B cell (primary cell): ENCODE measurements around the gene SATB1. TPM values are rescaled to one million over a fixed set of nuclear protein-coding genes. Genes with fewer than 3 reads are reported as not detected.
A peak's percentile ranks its signal among the peaks of the same experiment; 100 is the strongest.

Experiments used
- ATAC-seq: fragments of 200-7000 bp; cut with Tn5 transposase; one replicate; pipeline ENCODE4 v1.10.0; 2021; ENCODE audit warnings: low read depth, mild to moderate bottlenecking, moderate number of reproducible peaks, moderate library complexity
- CTCF ChIA-PET: fragments of 350-600 bp; sonication (Branson Sonifier 250); formaldehyde crosslinking; loops from one replicate; lab custom pipeline; 2021; ENCODE audit warnings: antibody characterized with exemption, inconsistent platforms; lab: Charles Lee
- POLR2A ChIA-PET: fragments of 350-600 bp; sonication (Branson Sonifier 250); formaldehyde crosslinking; loops from one replicate; lab custom pipeline; 2021; ENCODE audit warnings: antibody characterized with exemption; lab: Charles Lee
- DNase-seq: peaks from one replicate; pipeline ENCODE4 v3.0.0; 2013
- H2AFZ ChIP-seq: 2 replicates; pipeline ENCODE4 v1.6.1; 2012; ENCODE audit warnings: mild to moderate bottlenecking, low read depth, low read length; ENCODE audit not compliant: insufficient read depth, poor library complexity, severe bottlenecking
- H3K27ac ChIP-seq, 2 donors: 1 replicate in 1 of 2; 2 replicates in 1 of 2; pipeline ENCODE4 v1.5.1; 2012 to 2013; ENCODE audit warnings: low read length in 2 of 2, mild to moderate bottlenecking in 2 of 2, moderate library complexity in 1 of 2
- H3K27me3 ChIP-seq, 4 experiments: fragments of 200-600 bp in 1 of 4; sonication (generic) in 1 of 4; replicated peaks in 1 of 4; 1 replicate in 2 of 4; 2 replicates in 2 of 4; pipeline versions ENCODE4 v1.6.1 to v1.7.0; 2013 to 2016; ENCODE audit warnings: low read length in 3 of 4, mild to moderate bottlenecking in 2 of 4, mixed read lengths in 1 of 4, moderate library complexity in 1 of 4; ENCODE audit not compliant: insufficient read depth in 4 of 4, control insufficient read depth in 3 of 4; ENCODE audit errors: control extremely low read depth in 1 of 4
- H3K36me3 ChIP-seq, 2 experiments: replicated peaks in 1 of 2; 1 replicate in 1 of 2; 2 replicates in 1 of 2; pipeline versions ENCODE4 v1.6.1 to v1.7.1; 2013; ENCODE audit warnings: low read length in 1 of 2; ENCODE audit not compliant: insufficient read depth in 2 of 2, control insufficient read depth in 1 of 2; ENCODE audit errors: control extremely low read depth in 1 of 2, extremely low read depth in 1 of 2
- H3K4me1 ChIP-seq, 2 donors: fragments of 200-600 bp in 1 of 2; sonication (generic) in 1 of 2; 1 replicate in 1 of 2; 2 replicates in 1 of 2; pipeline versions ENCODE4 v1.5.1 to v1.6.1; 2013 to 2017; ENCODE audit warnings: low read length in 2 of 2; ENCODE audit not compliant: control insufficient read depth in 2 of 2, insufficient read depth in 2 of 2
- H3K4me2 ChIP-seq: replicated peaks from 2 replicates; pipeline ENCODE3; 2012; ENCODE audit warnings: mild to moderate bottlenecking, low read depth, low read length; ENCODE audit not compliant: poor library complexity, severe bottlenecking
- H3K4me3 ChIP-seq, 5 experiments: fragments of 200-600 bp in 1 of 5; sonication (generic) in 1 of 5; 1 replicate in 3 of 5; 2 replicates in 2 of 5; pipeline versions ENCODE4 v1.5.1 to v1.7.0; 2011 to 2016; ENCODE audit warnings: low read length in 4 of 5, mild to moderate bottlenecking in 4 of 5, low read depth in 2 of 5, control low read depth in 1 of 5, moderate library complexity in 1 of 5; ENCODE audit not compliant: insufficient read depth in 1 of 5; ENCODE audit errors: control extremely low read depth in 1 of 5, extremely low read depth in 1 of 5
- H3K79me2 ChIP-seq: fragments of 200-600 bp; sonication (generic); one replicate; pipeline ENCODE4 v1.6.0; 2016; ENCODE audit warnings: low read length; ENCODE audit not compliant: control insufficient read depth, insufficient read depth
- H3K9ac ChIP-seq: fragments of 200-600 bp; sonication (generic); 2 replicates; pipeline ENCODE4 v1.6.1; 2017; ENCODE audit warnings: mild to moderate bottlenecking, low read length, moderate library complexity
- H3K9me3 ChIP-seq, 3 donors: one replicate each; pipeline versions ENCODE4 v1.6.1 to v1.7.1; 2013; ENCODE audit warnings: low read length in 2 of 3; ENCODE audit not compliant: control insufficient read depth in 2 of 3, insufficient read depth in 1 of 3; ENCODE audit errors: control extremely low read depth in 1 of 3
- H4K20me1 ChIP-seq: 2 replicates; pipeline ENCODE4 v1.6.0; 2012; ENCODE audit warnings: mild to moderate bottlenecking, low read length; ENCODE audit not compliant: insufficient read depth, control insufficient read depth, poor library complexity, severe bottlenecking
- H3K27ac Mint-ChIP-seq: one replicate; pipeline ENCODE4 v1.8.0; 2021; ENCODE audit warnings: mixed read lengths
- H3K27me3 Mint-ChIP-seq: one replicate; pipeline ENCODE4 v1.8.0; 2021; ENCODE audit warnings: mixed read lengths
- H3K4me1 Mint-ChIP-seq: one replicate; pipeline ENCODE4 v1.8.0; 2021; ENCODE audit warnings: mixed read lengths
- H3K4me3 Mint-ChIP-seq: one replicate; pipeline ENCODE4 v1.8.0; 2021; ENCODE audit warnings: mixed read lengths
- H3K9me3 Mint-ChIP-seq: one replicate; pipeline ENCODE4 v1.8.0; 2022; ENCODE audit warnings: mixed read lengths; ENCODE audit not compliant: insufficient read depth
- EZH2 ChIP-seq: IDR thresholded peaks from 2 replicates; pipeline ENCODE4 v1.6.1; 2012; ENCODE audit warnings: borderline replicate concordance, low read depth, mild to moderate bottlenecking, moderate library complexity, low read length; ENCODE audit not compliant: insufficient read depth, poor library complexity, severe bottlenecking
- WGBS: methylation state at CpG from one replicate; pipeline ENCODE4 v1.1.5; 2013; ENCODE audit warnings: missing lambda C conversion rate; ENCODE audit not compliant: insufficient coverage; 5-methylcytosine and 5-hydroxymethylcytosine counted together
- intact Hi-C: fragments of 100-400 bp; cut with micrococcal nuclease; formaldehyde crosslinking; loops from one replicate; pipeline ENCODE4 v1.10.0; 2022
- polyA plus RNA-seq: library from polyadenylated mRNA; depleted of rRNA; stranded (reverse); fragments of >200 nt; gene quantifications from 2 replicates; pipeline ENCODE4 v1.2.3, GENCODE V29; 2012
- total RNA-seq, 2 donors: library from RNA; stranded (reverse); fragments of 120-200 nt in 1 of 2; gene quantifications; 1 replicate in 1 of 2; 2 replicates in 1 of 2; pipeline versions ENCODE4 v1.2.3 to v1.2.4, GENCODE V29; 2013 to 2022
- TF ChIP-seq, protein P1 (sequence below): fragments of 200-600 bp; IDR thresholded peaks from one replicate; pipeline ENCODE4 v1.8.0; 2022; ENCODE audit warnings: antibody characterized with exemption, mild to moderate bottlenecking

Gene SATB1
- total and polyA plus RNA-seq, 2 donors (not counting 1 experiment from before 2014, with no cell fraction given): 42.3 to 66.5 TPM

DNA sequence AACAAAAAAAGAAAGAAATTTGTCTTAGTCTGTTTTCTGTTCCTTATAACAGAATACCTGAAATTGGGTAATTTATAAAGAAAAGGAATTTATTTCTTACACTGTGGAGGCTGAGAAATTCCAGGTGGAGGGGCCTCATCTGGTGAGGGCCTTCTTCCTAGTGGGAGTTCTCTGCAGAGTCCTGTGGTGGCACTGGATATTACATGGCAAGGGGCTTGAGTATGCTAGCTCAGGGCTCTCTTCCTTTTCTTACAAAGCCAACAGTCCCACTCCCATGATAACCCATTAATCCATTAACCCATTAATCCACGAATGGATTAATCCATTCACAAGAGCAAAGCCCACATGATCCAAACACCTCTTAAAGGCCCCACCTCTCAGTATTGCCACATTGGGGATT, 2.9 kb upstream of the SATB1 start:
- H3K27me3 Mint-ChIP-seq: peaks cover 3% of the 10 kb centered on the region

DNA sequence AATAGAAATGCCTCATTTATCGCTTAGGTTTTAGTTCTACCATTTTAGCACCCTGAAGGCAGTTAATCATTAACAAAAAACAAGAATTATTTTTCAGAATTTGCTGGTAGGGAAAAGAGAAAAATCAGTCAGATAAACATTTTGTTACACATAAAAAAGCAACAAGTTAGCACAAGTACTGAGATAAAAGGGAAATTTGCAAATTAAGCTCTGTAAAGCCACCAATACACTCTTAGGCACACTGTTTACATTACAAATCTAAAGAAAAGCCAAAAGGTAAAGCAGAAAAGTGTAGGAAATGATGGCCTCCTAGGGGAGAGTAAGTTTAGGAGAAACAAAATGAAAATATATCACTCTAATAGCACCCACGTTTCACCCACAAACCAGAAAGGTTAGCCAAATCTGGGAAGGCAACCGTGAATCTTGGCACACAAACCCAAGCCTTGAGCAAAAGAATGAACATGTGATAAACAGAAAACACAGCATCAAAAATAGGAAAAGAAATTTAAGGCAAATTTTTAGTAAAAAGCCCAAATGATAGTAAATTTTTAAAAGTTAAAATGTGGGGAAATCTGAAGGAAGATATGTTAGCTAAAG, 1.6 kb upstream of the SATB1 start:
- H2AFZ ChIP-seq: peak overlapping the region; percentile 85
- WGBS: no CpG with 5 or more reads among the region's 3 CpGs

More for the DNA sequence above, 2.9 kb upstream of the SATB1 start:
- POLR2A ChIA-PET: no interaction called here
- H3K9ac ChIP-seq: no peak overlapping the region
- ATAC-seq: no peak
- H3K79me2 ChIP-seq: peaks cover 52% of the 10 kb centered on the region
- H3K9me3 ChIP-seq: no peaks in the 10 kb centered on the region
- H2AFZ ChIP-seq: no peak overlapping the region
- no peaks in the 10 kb centered on the region for H3K36me3 ChIP-seq
- no peak overlapping the region for H3K4me3 ChIP-seq
- no peaks in the 10 kb centered on the region for H3K9me3 Mint-ChIP-seq
- H3K4me1 ChIP-seq: peaks cover 26 to 31% of the 10 kb centered on the region in 2 donors
- peak overlapping the region; percentile 20 for H3K27ac Mint-ChIP-seq
- no peak for DNase-seq
- no peaks in the 10 kb centered on the region for H3K27me3 ChIP-seq
- TF ChIP-seq, protein P1, sequence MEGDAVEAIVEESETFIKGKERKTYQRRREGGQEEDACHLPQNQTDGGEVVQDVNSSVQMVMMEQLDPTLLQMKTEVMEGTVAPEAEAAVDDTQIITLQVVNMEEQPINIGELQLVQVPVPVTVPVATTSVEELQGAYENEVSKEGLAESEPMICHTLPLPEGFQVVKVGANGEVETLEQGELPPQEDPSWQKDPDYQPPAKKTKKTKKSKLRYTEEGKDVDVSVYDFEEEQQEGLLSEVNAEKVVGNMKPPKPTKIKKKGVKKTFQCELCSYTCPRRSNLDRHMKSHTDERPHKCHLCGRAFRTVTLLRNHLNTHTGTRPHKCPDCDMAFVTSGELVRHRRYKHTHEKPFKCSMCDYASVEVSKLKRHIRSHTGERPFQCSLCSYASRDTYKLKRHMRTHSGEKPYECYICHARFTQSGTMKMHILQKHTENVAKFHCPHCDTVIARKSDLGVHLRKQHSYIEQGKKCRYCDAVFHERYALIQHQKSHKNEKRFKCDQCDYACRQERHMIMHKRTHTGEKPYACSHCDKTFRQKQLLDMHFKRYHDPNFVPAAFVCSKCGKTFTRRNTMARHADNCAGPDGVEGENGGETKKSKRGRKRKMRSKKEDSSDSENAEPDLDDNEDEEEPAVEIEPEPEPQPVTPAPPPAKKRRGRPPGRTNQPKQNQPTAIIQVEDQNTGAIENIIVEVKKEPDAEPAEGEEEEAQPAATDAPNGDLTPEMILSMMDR: no peak
- no peak for TF ChIP-seq EZH2
- H3K4me1 Mint-ChIP-seq: peaks cover 42% of the 10 kb centered on the region
- CTCF ChIA-PET: interaction anchor here (1.8 kb wide), 1 partner anchor 10 kb away, joined by 7 read pairs; no protein-coding TSS in a partner anchor
- H4K20me1 ChIP-seq: no peaks in the 10 kb centered on the region
- intact Hi-C loops: loop anchor here (5.0 to 10.0 kb wide), 3 partner anchors 203 to 1517 kb away; partner anchors contain the start of gene RAB5A
- no peak overlapping the region for H3K4me2 ChIP-seq
- H3K4me3 Mint-ChIP-seq: no peak overlapping the region
- H3K27ac ChIP-seq: no peak overlapping the region
- WGBS: 100% methylated on average over 1 of the region's 1 CpG

More for the DNA sequence above, 1.6 kb upstream of the SATB1 start:
- POLR2A ChIA-PET: no interaction called here
- peaks cover 29 to 36% of the 10 kb centered on the region in 2 donors for H3K4me1 ChIP-seq
- Mint-ChIP-seq H3K4me3 (peak overlapping the region; percentile 33), H3K9me3 (no peaks in the 10 kb centered on the region), H3K27me3 (no peaks in the 10 kb centered on the region), H3K4me1 (peaks cover 49% of the 10 kb centered on the region), H3K27ac (peak overlapping the region; percentile 51)
- H3K27ac ChIP-seq: peak overlapping the region in 1 of 2 donors; percentile 86
- intact Hi-C loops: loop anchor here (5.0 to 10.0 kb wide), 3 partner anchors 202 to 1518 kb away; partner anchors contain the start of gene RAB5A
- CTCF ChIA-PET: interaction anchor here (0.8 to 1.8 kb wide), 2 partner anchors 10 to 12 kb away, joined by 4 to 7 read pairs; no protein-coding TSS in a partner anchor
- H3K4me2 ChIP-seq: no peak overlapping the region
- no peaks in the 10 kb centered on the region for H3K9me3 ChIP-seq
- no peaks in the 10 kb centered on the region for H4K20me1 ChIP-seq
- TF ChIP-seq EZH2: no peak
- TF ChIP-seq, protein P1: no peak
- no peak overlapping the region for H3K9ac ChIP-seq
- H3K36me3 ChIP-seq: no peaks in the 10 kb centered on the region
- H3K79me2 ChIP-seq: peaks cover 49% of the 10 kb centered on the region
- ATAC-seq (no peak), DNase-seq (no peak)
- no peaks in the 10 kb centered on the region for H3K27me3 ChIP-seq
- no peak overlapping the region for H3K4me3 ChIP-seq
